ENCODE data around the gene DVL3. TPM values are rescaled to one million over a fixed set of nuclear protein-coding genes. Genes with fewer than 3 reads are reported as not detected.
"Not testable (repeated sequence)": the region's sequence is repeated elsewhere in the genome, so short reads cannot be mapped to it uniquely, and the experiment has no call there.

DVL3 gene
- total RNA-seq, 1 donor from 2014 or later, result 102 TPM

- Mint-ChIP-seq H3K27ac (ENCODE audit: unreplicated experiment) (peak overlapping the region; percentile 92), H3K27me3 (ENCODE audit: low read depth) (no peaks in the 10 kb centered on the region), H3K4me3 (ENCODE audit: unreplicated experiment) (peak overlapping the region; percentile 1), H3K4me1 (ENCODE audit: low read depth) (peaks cover 46% of the 10 kb centered on the region), H3K9me3 (ENCODE audit: low read depth) (no peaks in the 10 kb centered on the region), H3K36me3 (ENCODE audit: low read depth) (peaks cover 10% of the 10 kb centered on the region)
- DNase-seq (ENCODE audit: low spot score), result no peak
- no peak for TF ChIP-seq CTCF (IDR thresholded peaks at IDR 0.05)
Measured at GRCh38 chr3:184160456-184160855, 5.3 kb downstream of the DVL3 start.

GRCh38 chr3:184162571-184163070 is 7.4 kb downstream of the DVL3 start:
- peaks cover 41% of the 10 kb centered on the region for H3K4me1 Mint-ChIP-seq (ENCODE audit: low read depth)
- peak overlapping the region; percentile 4 for H3K27ac Mint-ChIP-seq (ENCODE audit: unreplicated experiment)
- H3K36me3 Mint-ChIP-seq (ENCODE audit: low read depth), result peaks cover 23% of the 10 kb centered on the region
- not testable (repeated sequence) for DNase-seq (ENCODE audit: low spot score); H3K9me3 Mint-ChIP-seq (ENCODE audit: low read depth); H3K4me3 Mint-ChIP-seq (ENCODE audit: unreplicated experiment); H3K27me3 Mint-ChIP-seq (ENCODE audit: low read depth)

- no peaks in the 10 kb centered on the region for H3K9me3 Mint-ChIP-seq (ENCODE audit: low read depth)
- H3K4me1 Mint-ChIP-seq (ENCODE audit: low read depth), result peaks cover 50% of the 10 kb centered on the region
- H3K27ac Mint-ChIP-seq (ENCODE audit: unreplicated experiment), result no peak overlapping the region
Measured at GRCh38 chr3:184164648-184165330, 9.6 kb downstream of the DVL3 start.

GRCh38 chr3:184165543-184165942 is 10.4 kb downstream of the DVL3 start:
- Mint-ChIP-seq H3K9me3 (ENCODE audit: low read depth) (no peaks in the 10 kb centered on the region), H3K4me1 (ENCODE audit: low read depth) (peaks cover 43% of the 10 kb centered on the region), H3K4me3 (ENCODE audit: unreplicated experiment) (no peak overlapping the region), H3K27me3 (ENCODE audit: low read depth) (no peaks in the 10 kb centered on the region), H3K36me3 (ENCODE audit: low read depth) (peaks cover 29% of the 10 kb centered on the region), H3K27ac (ENCODE audit: unreplicated experiment) (no peak overlapping the region)
- TF ChIP-seq CTCF (IDR thresholded peaks at IDR 0.05), result no peak
- no peak for DNase-seq (ENCODE audit: low spot score)

More at GRCh38 chr3:184164648-184165330, 9.6 kb downstream of the DVL3 start:
- DNase-seq (ENCODE audit: low spot score), result peak; percentile 86
- Mint-ChIP-seq H3K27me3 (ENCODE audit: low read depth) (no peaks in the 10 kb centered on the region), H3K4me3 (ENCODE audit: unreplicated experiment) (no peak overlapping the region), H3K36me3 (ENCODE audit: low read depth) (peaks cover 29% of the 10 kb centered on the region)
- TF ChIP-seq CTCF (IDR thresholded peaks at IDR 0.05), result no peak

GRCh38 chr3:184166671-184167070 is 11.5 kb downstream of the DVL3 start:
- Mint-ChIP-seq H3K4me1 (ENCODE audit: low read depth) (peaks cover 43% of the 10 kb centered on the region), H3K36me3 (ENCODE audit: low read depth) (peaks cover 37% of the 10 kb centered on the region), H3K27ac (ENCODE audit: unreplicated experiment) (no peak overlapping the region), H3K9me3 (ENCODE audit: low read depth) (no peaks in the 10 kb centered on the region), H3K27me3 (ENCODE audit: low read depth) (no peaks in the 10 kb centered on the region), H3K4me3 (ENCODE audit: unreplicated experiment) (no peak overlapping the region)
- peak; percentile 83 for DNase-seq (ENCODE audit: low spot score)
- TF ChIP-seq CTCF (IDR thresholded peaks at IDR 0.05), result no peak

- peak; percentile 68 for DNase-seq (ENCODE audit: low spot score)
- peaks cover 40% of the 10 kb centered on the region for H3K36me3 Mint-ChIP-seq (ENCODE audit: low read depth)
- H3K4me1 Mint-ChIP-seq (ENCODE audit: low read depth), result peaks cover 43% of the 10 kb centered on the region
- peak overlapping the region; percentile 93 for H3K27ac Mint-ChIP-seq (ENCODE audit: unreplicated experiment)
- TF ChIP-seq CTCF (IDR thresholded peaks at IDR 0.05), result no peak
- H3K4me3 Mint-ChIP-seq (ENCODE audit: unreplicated experiment), result no peak overlapping the region
- no peaks in the 10 kb centered on the region for H3K9me3 Mint-ChIP-seq (ENCODE audit: low read depth)
- H3K27me3 Mint-ChIP-seq (ENCODE audit: low read depth), result no peaks in the 10 kb centered on the region
Measured at GRCh38 chr3:184167786-184168185, 12.6 kb downstream of the DVL3 start.
